Limb (tissue), 2 donors: ENCODE data around the gene TTLL7.

Experiments used
- DNase-seq, 2 donors: peaks; one replicate each; pipeline ENCODE4 v3.0.0-alpha.2; 2016; ENCODE audit errors: extremely low spot score in 2 of 2

TTLL7 gene

DNA sequence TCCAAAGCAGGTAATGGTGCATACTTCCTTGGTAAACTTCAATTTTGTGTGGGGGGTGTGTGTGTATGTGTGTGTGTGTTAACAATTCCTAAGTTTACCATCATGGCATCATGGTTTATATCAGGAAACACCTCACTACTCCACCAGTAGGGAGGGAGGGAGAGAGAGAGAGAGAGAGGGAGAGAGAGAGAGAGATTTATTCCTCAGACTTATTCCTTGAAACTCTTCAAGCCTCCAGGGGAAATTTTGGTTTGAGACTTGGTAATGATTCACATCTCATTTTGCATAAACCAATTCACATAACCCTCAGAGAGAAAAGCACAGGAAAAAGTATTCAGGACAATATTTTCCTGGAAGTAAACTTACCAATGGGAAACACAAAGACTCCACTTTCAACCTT lies 115.0 kb downstream of the TTLL7 start:
- no peak for DNase-seq

DNA sequence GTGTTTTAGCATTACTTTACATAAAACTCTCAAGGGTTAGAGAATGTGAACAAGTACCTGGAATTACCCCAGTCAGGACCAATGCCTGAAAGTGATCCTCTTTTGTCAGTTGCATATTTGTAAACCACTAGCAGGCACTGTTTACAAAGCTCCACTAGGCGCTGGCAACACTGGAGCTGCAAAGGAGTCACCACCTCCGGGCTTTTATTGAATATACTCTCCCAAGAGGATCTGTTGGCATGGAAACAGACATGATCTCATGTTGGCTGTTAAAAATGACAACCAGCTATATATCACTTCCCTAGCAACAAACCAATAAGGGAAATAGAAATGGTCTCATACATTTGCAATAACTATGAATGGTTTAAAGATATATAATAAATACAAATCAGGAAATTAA lies 116.0 kb downstream of the TTLL7 start:
- peak in 1 of 2 donors; percentile 30 for DNase-seq

DNA sequence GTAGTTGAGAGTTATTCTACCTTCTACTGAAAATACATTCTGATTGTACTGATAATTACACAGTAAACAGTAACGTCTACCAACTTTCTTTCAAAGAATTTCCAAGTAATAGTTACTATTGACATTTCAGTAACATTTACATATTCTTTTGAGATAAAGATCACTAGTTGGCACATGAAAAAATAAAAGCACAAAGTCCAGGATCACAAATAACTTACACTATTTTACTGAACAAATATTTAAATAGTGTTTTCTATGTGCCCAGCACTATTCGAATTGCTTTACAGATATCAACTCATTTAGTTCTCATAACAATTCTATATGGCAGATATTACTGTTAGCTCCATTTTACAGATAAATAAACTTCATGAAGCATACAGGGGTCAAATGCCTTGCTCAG lies 126.4 kb downstream of the TTLL7 start:
- DNase-seq: no peak

DNA sequence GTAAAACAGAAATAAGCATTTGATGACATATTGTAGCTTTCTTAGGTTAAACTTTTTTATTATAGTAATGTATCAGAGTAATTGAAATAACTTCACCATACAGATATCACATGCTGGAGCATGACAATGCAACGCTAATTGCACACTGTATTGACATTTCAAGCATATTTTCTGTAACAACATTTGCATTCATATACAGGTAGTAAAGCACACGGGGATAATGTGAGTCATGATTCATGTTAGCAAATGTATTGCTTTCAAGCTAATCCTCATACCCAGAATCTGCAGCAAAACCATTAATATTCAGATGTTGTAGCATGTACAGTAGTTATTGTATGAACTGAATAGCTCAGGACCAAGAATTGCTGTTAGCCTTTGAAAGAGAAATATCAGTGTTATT lies 133.9 kb downstream of the TTLL7 start:
- no peak for DNase-seq

DNA sequence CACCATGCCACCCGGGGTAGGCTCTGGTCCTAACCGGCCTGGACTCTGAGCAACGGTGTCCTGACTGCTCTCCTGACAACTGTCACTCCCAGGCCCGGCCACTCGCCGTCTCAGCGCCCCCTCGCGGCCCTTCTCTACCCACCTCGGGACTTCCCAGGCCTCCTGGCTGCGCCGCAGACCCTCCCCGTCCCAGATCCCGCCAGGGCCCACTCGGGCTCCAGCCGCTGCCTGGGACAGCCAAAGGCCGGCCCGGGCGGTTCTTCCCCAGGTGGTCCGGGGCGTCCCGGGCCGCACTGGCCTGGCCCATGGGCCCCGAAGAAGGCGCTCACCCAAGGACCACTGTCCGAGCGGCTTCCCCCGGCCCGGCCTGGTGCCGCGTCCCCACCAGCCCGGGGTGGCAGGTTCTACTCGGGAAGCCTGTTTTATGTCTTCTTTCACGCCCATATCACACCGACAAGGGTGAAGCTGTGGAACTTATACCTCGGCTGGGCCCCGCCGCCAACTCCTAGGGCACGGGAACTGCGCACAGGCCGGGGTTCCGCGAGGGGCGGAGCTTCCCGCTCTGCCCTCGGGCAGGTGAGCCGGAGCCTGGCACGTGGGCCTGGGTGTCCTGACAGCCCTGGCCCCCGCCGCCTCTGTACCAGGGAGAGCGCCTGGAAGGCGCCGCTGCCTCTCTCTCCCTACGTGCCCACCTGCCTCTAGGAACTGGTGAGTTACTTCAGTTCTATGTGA lies 138.3 kb downstream of the TTLL7 start:
- DNase-seq: peak in 1 of 2 donors; percentile 83

DNA sequence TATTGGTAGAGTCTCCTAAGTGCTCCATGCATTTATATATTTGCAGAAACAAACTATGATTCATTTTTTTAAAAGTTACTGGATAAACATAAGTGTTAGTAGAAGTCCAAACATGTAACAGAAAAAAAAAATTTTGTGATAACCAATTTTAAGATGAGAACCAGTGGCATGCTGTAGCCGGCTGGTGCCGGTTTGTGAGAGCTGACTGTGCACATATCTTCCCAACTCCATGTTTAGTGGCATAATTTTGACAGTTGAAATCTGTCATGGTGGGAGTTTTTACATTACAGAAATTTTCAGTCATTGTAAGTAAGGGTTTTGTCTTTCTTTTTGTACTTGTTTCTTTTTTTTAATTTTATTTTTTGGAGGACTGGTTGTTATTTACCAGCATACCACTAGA lies 141.2 kb downstream of the TTLL7 start:
- no peak for DNase-seq

DNA sequence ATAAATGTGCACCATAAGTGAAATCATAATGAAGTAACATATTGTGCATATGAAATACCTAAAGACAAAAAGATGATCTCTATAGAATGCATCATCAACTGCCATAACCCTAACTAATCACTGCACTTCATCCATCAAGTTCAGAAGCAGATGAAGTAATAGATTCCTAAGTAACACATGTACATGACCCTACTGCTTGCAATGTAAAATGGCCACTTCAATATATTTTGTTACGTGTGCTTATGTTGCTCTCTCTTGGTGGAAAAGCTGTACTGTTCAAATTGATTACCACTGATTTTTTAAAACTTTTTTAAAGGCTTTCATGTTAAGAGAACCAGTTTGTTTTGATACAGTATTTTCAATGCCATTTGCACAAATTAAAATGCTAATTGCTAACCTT lies 141.8 kb downstream of the TTLL7 start:
- peak in 1 of 2 donors; percentile 85 for DNase-seq

DNA sequence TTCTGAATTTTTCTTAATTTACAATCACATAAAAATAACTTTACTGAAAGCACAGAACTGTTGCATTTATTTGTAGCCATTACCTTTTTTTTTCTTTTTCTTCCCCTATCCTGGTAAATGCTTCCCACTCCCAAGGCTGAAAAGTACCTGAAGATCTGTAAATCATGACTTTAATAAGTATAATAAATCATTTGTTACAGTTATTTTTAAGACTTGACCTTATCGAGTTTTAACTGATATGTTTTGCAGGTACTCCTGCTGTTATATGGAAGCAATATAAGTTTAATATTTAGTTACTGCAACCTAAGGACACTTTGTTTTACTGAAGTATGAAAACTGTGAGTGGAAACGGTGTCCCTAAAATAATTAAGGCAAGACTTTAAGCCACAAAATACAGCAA lies 142.6 kb downstream of the TTLL7 start:
- DNase-seq: no peak

DNA sequence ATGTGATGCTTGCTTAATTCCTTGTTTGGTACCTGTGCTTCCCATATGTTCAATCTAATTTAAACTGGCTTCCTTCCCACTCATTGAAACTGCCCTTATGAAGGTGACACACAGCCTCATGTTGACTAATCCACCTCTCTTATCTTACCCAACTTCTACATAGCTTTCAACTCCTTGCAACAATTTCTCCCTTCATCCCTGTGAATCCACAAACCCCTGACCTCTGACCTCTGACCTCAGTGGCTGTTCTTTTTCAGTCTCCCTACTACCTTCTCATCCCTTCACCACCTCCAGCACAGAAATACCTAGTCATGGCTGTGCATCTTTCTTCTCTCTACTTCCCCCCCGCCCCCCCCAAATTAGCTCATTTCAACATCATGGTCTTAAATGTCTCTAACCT lies 144.5 kb downstream of the TTLL7 start:
- DNase-seq: no peak

DNA sequence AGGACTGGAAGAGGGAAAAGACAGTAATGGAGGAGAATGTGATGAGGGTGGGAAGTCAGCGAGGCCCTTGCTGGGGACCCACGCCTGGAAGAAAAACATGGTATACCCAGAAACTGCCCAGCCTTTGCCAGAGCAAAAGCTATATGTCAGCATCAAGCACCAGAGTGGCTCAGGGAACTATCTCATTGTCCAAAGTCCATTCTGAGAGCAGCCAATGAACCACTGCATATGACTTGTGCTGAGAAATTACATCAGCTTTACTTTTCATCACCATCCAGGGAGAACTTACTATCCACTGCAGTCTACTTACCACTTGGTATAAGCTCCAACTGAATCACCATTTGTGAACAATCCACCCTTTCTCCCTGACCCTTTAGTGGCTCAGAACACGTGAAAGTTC lies 148.1 kb downstream of the TTLL7 start:
- DNase-seq: no peak

DNA sequence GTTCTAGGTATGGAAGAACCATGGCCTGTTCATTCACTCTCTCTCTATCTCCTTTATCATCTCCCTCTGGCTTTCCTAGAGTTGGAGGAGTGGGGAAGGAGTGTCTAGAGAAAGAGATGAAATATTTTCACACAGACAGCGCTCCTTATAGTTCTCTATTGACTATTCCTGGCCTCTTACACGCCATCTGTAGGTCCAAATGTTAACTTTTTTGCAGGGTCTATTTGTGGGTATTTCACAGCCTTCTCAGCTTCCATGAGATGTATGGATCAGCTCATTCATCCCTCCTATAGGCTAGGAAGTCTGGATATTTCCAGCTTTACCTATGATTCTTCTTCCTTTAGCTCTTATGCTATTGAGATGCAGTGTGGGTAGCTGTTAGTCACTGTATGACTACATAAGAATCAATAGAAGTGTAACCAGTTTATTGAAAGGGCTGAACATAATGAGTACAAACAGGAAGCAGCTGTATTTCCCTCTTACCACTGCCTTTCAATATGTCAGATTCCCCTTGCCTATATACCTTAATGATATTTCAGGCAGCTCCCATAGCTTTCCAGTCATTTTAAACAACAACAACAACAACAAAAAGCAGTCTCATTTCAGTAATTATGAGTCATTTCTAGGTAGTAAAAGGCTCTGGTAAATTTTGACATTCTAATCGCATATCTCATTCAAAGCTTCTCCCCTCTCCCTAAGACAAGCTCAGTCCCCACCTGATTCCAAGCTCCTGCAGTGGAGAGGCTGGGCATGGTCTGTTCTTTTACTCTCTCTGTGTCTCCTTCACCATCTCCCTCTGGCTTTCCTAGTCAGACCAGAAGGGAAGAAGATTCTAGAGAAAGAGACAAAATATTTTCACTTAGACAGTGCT lies 149.5 kb downstream of the TTLL7 start:
- DNase-seq: no peak

DNA sequence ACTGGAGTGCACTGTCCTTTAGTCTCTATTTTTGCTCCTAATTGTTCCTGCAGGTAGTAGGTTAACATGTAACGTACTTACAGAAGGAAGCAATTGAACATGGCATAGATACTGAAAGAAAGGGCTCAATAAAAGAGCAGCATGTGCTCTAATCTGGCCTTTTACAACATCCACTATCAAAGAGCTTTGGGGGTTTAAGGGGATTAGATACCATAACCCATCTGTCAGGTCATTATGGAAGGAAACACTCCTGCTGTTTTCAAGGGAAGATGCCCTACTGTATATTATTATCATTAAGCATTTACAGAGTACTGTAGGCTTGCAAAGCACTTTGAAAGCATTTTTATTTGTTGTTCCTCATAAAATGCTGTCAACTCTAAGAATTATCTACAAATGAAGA lies 152.8 kb downstream of the TTLL7 start:
- DNase-seq: no peak

DNA sequence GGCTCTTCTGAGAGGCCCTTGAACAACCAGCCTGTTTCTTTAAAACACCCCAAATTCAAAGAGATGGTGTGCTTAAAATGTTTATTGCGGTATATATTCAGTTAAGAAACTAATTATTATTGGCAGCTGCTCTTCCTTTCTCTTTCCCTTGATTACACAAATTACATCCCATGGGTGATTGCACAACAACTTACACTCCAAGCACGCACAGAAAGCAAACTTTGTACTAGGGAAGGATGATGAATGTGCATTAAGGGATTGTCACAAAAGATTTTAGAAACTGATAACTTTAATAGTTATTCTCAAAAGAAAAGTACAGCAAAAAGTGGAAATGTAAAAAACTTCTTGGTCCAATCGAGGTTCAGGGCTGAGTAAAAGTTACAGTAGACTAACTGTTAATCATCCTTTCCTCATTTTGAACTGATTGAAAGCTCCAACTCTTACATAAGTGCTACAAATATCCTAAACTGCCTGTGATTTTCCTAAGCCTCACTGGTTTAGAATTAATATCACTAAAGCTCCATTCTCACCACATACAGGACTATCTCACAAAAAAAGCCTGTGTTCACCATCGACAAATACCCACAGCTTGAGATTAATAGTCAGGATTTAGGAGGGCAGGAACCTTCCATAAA lies 153.4 kb downstream of the TTLL7 start:
- no peak for DNase-seq

DNA sequence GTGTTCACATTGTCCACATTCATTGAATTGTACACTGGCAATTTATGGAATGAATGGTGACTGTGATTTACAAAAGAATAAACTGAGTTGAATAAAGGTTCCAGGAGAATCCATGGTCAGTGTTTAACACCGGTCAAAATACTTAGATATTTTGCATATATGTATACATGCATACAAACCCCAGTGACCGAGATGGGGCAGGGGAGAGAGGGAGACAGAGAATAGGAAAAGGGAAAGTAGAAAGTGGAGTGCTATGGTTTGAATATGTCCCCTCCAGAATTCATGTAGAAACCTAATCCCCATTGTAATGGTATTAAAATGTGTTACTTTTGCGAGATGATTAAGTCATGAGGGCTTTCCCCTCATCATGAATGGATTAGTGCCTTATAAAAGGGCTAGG lies 154.4 kb downstream of the TTLL7 start:
- no peak for DNase-seq

DNA sequence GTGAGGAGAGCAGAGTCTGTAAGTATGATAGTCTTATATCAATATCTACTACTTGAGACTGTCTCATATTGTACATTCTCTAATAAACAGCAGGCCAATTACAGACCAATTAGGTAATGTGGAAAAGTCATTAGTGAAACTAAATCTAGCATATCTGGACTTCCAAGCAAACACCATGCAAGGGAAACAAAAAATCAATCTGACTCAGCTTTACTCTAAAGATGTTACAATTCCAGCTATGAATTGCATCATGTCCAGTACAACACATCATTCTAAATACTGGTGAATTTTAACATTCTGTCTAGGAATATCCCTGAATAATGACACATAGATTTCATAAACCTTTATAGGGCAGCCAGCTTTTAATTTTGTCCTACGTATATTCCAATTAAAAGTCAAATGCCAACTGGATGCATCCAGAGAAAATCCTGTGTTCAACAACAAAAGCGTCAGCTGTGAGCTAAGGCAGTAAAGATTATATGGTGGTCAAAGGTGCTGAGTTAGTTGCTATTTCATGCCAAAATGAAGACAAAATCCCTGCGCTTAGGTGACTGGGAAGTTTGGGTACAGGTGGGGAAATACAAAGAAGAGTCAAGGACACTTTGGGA lies 159.3 kb downstream of the TTLL7 start:
- no peak for DNase-seq

DNA sequence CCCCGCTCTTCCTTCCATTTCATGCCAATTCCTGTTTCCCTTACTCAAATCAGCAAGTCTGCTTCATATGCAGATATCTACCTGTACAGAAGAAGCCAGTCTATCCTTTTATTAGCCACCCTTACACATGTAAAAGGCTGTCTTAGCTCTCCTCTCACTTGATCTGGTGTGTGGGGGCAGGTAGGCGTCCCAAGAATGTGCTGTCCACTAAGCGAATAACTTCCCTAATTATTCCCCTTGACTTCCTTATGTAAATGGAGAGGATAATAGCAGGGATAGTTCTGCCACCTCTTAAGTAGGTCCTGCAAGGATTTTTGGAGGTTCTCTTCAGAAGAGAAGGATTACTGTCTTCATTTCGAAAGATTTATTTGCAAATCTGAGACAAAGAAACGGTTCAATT lies 160.4 kb downstream of the TTLL7 start:
- no peak for DNase-seq

DNA sequence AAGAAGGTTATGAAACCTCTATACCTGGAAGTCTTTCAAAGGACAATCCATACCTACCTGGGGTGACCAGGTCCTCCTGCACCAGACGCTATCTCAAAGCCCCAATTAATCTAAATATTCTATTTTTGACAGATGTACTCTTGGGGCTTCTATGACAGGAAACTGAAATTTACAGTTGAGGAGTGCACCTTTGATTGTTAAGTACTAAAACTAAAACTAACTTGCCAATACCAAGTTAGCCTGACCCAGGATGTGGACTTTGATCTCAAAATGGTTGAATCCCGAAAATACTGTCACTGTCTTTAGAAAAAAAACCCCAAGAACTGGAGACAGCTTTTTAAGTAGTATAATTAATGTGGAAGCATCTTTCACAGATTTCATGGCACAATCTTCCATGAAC lies 162.4 kb downstream of the TTLL7 start:
- no peak for DNase-seq

DNA sequence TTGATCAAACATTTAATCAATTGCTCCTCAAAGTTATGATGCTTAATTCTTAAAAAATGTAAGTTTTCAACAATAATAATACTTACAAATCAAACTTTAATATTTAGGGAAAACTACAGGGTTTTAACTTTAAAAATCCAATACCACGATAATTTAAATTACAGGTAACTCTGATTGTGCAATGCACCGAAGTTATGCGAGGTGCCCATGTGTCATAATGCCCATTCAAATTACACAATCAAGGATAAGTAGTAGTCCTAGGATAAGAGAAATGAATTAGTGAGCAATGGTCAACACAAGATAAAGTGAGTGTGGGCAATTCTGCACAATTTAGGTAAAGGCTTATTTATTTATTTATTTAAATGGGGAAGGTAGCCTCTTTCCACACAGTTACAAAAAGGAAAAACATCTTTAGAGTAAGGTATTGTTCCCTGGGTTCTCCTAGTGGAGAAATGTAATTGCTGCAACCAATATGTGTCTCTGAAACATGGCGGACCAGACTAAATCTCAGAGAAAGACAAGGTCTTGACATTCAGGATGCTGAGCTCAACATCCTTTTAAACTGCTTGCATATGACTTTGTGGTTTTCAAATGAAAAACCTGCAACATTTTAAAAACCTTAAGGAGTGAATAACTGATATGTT lies 164.2 kb downstream of the TTLL7 start:
- DNase-seq: no peak

DNA sequence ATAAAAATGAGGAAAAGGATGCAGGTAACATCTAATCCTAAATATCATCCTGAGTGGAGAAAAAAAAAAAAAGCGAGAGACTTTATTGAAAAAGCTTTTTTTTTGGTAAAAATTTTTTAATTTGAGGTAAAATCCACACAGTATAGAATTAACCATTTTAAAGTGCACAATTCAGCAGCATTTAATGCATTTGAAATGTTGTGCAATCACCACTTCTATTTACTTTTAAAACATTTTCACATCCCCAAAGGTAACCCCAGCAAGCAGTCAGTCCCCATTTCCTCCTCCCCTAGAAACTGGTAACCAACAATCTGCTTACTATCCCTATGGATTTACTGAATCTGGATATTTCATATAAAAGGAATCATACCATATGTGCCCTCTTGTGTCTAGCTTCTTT lies 166.7 kb downstream of the TTLL7 start:
- no peak for DNase-seq

DNA sequence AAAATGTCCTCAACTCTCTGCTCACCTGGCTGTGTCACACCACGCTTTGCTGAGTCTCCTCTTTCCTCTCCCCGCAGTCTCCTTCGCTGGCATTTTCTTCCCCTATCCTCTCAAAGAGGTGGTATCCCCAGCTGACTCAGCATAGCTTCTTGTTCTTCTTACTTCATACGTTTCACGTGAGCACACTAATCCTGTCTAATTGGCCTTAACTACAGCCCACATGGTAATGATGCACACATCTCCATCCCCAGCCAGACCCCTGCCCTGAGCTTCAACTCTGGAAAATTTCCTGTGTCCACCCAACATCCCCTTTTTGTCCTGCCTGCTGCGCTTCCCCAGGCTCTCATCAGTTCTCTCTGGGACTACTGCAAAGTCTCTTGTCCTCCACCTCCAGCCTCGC lies 169.8 kb downstream of the TTLL7 start:
- DNase-seq: no peak

DNA sequence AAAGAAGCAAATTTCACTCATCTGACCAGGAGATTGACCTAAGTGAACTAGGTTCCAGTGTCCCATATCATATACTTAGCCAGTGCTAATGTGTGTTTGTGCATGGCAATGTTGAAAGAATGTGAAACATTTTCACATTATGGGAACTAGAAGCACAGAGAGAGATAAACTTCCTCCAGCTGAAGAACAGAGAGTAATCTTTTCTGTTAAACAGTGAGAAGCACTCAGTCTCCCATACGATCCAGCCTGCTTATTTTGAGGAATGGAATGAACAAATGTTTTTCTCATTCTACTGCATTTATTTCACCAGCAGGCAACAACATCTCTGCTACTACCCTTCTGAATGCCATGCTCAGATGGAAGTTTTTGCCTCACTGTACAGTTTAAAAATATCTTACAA lies 170.5 kb downstream of the TTLL7 start:
- DNase-seq: no peak

DNA sequence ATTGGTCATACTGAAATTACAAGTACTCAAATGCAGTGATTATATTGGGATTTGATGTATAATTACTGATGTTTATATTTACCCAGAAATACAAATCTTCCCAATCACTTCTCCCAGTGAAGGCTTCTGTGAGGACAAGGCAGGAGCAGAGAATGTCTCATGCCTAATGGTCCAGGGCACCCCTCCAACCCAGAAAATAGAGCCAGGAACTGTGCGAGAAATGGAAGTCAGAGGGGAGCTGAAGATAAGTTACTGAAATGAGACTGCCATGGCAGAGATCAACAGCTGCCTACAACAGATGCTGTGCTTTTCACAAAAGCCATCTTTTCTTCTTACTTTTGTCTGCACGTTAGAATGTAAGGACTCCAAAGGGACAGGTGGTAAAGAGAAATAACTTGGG lies 171.2 kb downstream of the TTLL7 start:
- peak in 1 of 2 donors; percentile 21 for DNase-seq
